ENCODE data around the gene OR13C4. TPM values are rescaled to one million over a fixed set of nuclear protein-coding genes. Genes with fewer than 3 reads are reported as not detected.

Gene OR13C4
- not detected in 2 replicates for total RNA-seq

GRCh38 chr9:104527109-104527508 lies at the start of gene OR13C4:
OR13C4 (minus strand) TSS chr9:104527209; CDS start chr9:104527209, 0 bp downstream.

GRCh38 chr9:104568868-104569267 lies 41.9 kb upstream of the OR13C4 start, which contains the start of gene OR13C8:
OR13C8 (plus strand) TSS chr9:104569168; CDS start chr9:104569168, 0 bp downstream.

DNA sequence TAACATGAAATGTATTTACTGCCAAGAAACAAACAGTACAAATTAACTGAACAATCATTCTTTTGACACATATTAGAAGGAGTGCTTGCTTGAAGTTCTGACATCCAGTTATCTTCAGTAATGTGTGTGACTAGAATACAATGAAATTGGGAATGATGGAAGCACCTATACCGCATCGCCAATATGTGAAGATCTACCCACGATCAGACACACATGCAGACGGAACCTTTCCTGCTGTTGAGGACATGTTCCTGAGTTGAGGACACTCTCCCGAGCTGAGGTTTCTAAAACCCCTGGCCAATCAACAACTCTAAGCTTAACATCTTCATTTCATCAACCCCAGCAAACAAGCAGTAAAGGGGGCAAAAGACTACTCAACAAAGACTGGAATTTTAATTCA lies 9.7 kb upstream of the OR13C4 start, which contains the start of gene OR13C3:
Gene OR13C3 (minus strand): TSS at position 101 of the 400 bp plus-strand sequence. CDS start 133 bp downstream, outside the sequence.

DNA sequence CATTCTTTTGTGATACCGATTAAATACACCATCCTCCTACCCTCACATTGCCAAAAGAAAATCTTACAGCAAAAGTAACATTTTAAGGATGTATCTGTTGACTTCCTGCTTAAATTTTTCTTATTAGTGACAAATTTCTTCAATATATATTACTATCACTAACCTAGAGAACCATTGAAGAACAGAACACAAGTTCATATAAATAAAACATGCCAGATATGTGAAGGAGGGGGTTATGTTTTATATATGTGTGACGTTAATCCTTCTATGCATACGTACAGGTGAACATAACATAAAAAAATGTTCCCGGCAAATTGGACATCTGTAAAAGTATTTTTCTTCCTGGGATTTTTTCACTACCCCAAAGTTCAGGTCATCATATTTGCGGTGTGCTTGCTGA lies 23.0 kb downstream of the OR13C4 start, which contains the start of gene OR13F1:
Gene OR13F1 (plus strand): TSS at position 301 of the 400 bp plus-strand sequence. CDS start 0 bp downstream, at position 301.

Other genes starting within 250 kb of the OR13C4 start
- gene OR13F1, start 22.9 kb downstream of the OR13C4 start, total RNA-seq = not detected in 2 replicates
- not detected in 2 replicates for gene OR13C3, start 9.6 kb upstream of the OR13C4 start, total RNA-seq
- not detected in 2 replicates for gene OR13C8, start 42.0 kb upstream of the OR13C4 start, total RNA-seq
- not detected in 2 replicates for gene OR13C5, start 72.2 kb upstream of the OR13C4 start, total RNA-seq
- gene OR13C2, start 78.4 kb upstream of the OR13C4 start, total RNA-seq = not detected in 2 replicates
- gene OR13C9, start 91.0 kb upstream of the OR13C4 start, total RNA-seq = not detected in 2 replicates
- gene OR13D1, start 167.3 kb upstream of the OR13C4 start, total RNA-seq = not detected in 2 replicates
- 43.2 and 48.6 TPM in 2 replicates for gene NIPSNAP3A, start 220.5 kb upstream of the OR13C4 start, total RNA-seq
- gene NIPSNAP3B, start 236.9 kb upstream of the OR13C4 start, total RNA-seq = 0.86 and 0.89 TPM in 2 replicates